Fibroblast of villous mesenchyme (primary cell): ENCODE measurements around the gene UPK1B. TPM values are rescaled to one million over a fixed set of nuclear protein-coding genes. Genes with fewer than 3 reads are reported as not detected.

Source experiments
- DNase-seq: peaks from one replicate; pipeline ENCODE4 v3.0.0-alpha.2; 2010; ENCODE audit warnings: low read depth
- H3K4me3 ChIP-seq: 2 replicates; pipeline ENCODE4 v1.5.1; 2011; ENCODE audit warnings: low read depth, mild to moderate bottlenecking, low read length
- CTCF ChIP-seq: IDR thresholded peaks from 2 replicates; pipeline ENCODE4 v1.5.1; 2012; ENCODE audit warnings: low read depth, mild to moderate bottlenecking, low read length; ENCODE audit not compliant: insufficient read depth
- total RNA-seq: library from RNA; depleted of rRNA; stranded (reverse); fragments of >200 nt; gene quantifications from 2 replicates; pipeline ENCODE4 v1.2.3, GENCODE V29; 2012

UPK1B gene
- total RNA-seq, 1 donor: 2.2 TPM

GRCh38 chr3:119229190-119229589, 55.8 kb downstream of the UPK1B start:
- no peak for TF ChIP-seq CTCF
- no peak overlapping the region for H3K4me3 ChIP-seq
- no peak for DNase-seq

GRCh38 chr3:119230071-119230470, 56.7 kb downstream of the UPK1B start:
- TF ChIP-seq CTCF: no peak
- DNase-seq: no peak
- no peak overlapping the region for H3K4me3 ChIP-seq

GRCh38 chr3:119230745-119231144, 57.3 kb downstream of the UPK1B start:
- no peak for DNase-seq
- H3K4me3 ChIP-seq: no peak overlapping the region
- TF ChIP-seq CTCF: no peak

- no peak for DNase-seq
- no peak overlapping the region for H3K4me3 ChIP-seq
- TF ChIP-seq CTCF: no peak
Observed at GRCh38 chr3:119234610-119235009, 61.2 kb downstream of the UPK1B start.

- peak; percentile 24 for DNase-seq
- no peak for TF ChIP-seq CTCF
- no peak overlapping the region for H3K4me3 ChIP-seq
Observed at GRCh38 chr3:119235151-119235550, 61.8 kb downstream of the UPK1B start.

- H3K4me3 ChIP-seq: no peak overlapping the region
- TF ChIP-seq CTCF: no peak
- no peak for DNase-seq
Observed at GRCh38 chr3:119236756-119237155, 63.4 kb downstream of the UPK1B start.

GRCh38 chr3:119237299-119237698, 63.9 kb downstream of the UPK1B start:
- no peak for TF ChIP-seq CTCF
- DNase-seq: peak; percentile 30
- no peak overlapping the region for H3K4me3 ChIP-seq
